Measurements from ENCODE around the gene PPP2R5D. TPM values are rescaled to one million over a fixed set of nuclear protein-coding genes. Genes with fewer than 3 reads are reported as not detected.

Gene PPP2R5D
- total RNA-seq, 1 donor: 47.5 TPM

DNA sequence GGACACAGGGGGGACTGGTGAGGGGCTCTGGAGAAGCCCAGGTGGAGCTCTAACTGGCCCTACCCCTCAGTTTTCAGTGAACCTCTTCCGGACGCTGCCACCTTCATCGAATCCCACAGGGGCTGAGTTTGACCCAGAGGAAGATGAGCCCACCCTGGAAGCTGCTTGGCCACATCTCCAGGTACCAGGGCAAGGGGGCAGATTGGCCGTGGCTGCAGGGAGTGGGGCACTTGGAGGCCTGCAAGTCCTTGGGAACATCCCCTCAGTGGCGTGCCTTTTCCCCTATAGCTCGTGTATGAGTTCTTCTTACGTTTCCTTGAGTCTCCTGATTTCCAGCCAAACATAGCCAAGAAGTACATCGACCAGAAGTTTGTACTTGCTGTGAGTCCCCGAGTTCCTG is 22.8 kb downstream of the PPP2R5D start:
- H3K4me3 ChIP-seq (ENCODE audit: low read depth, low read length): no peak overlapping the region
- no peak for DNase-seq (ENCODE audit: low read depth)
- TF ChIP-seq, protein P1, sequence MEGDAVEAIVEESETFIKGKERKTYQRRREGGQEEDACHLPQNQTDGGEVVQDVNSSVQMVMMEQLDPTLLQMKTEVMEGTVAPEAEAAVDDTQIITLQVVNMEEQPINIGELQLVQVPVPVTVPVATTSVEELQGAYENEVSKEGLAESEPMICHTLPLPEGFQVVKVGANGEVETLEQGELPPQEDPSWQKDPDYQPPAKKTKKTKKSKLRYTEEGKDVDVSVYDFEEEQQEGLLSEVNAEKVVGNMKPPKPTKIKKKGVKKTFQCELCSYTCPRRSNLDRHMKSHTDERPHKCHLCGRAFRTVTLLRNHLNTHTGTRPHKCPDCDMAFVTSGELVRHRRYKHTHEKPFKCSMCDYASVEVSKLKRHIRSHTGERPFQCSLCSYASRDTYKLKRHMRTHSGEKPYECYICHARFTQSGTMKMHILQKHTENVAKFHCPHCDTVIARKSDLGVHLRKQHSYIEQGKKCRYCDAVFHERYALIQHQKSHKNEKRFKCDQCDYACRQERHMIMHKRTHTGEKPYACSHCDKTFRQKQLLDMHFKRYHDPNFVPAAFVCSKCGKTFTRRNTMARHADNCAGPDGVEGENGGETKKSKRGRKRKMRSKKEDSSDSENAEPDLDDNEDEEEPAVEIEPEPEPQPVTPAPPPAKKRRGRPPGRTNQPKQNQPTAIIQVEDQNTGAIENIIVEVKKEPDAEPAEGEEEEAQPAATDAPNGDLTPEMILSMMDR (IDR thresholded peaks at IDR 0.05; ENCODE audit: insufficient read depth, low read depth, low read length): no peak

DNA sequence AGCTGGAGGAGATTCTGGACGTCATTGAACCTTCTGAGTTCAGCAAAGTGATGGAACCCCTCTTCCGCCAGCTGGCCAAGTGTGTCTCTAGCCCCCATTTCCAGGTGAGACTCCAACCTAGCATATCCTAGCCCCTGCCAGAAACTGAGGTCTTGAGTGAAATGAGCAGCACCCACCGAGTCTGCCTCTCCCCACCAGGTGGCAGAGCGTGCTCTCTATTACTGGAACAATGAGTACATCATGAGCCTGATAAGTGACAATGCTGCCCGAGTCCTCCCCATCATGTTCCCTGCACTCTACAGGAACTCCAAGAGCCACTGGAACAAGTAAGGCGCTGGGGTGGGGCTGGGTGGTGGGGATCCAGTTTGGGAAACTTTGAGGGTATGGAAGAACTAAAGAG is 24.8 kb downstream of the PPP2R5D start:
- DNase-seq (ENCODE audit: low read depth): peak; percentile 24
- no peak overlapping the region for H3K4me3 ChIP-seq (ENCODE audit: low read depth, low read length)
- TF ChIP-seq, protein P1 (IDR thresholded peaks at IDR 0.05; ENCODE audit: insufficient read depth, low read depth, low read length): peak; percentile 49

DNA sequence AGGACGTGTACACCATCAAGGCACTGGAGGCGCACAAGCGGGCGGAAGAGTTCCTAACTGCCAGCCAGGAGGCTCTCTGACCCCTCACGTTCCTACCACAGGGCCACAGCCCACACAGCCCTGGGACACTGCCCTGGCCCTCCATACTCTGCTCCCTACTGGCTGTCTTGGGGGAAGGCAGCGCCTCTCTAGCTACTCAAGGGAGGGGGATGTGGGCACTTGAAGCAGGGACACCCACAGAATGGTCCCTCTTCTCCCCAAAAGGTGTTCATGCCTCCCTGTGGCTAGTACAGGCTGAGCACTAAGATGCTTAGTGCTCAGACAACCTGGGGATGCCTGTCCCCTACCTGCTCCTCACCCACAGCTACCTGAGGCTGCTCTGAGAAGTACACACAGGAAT is 26.8 kb downstream of the PPP2R5D start:
- H3K4me3 ChIP-seq (ENCODE audit: low read depth, low read length): no peak overlapping the region
- no peak for DNase-seq (ENCODE audit: low read depth)
- TF ChIP-seq, protein P1 (IDR thresholded peaks at IDR 0.05; ENCODE audit: insufficient read depth, low read depth, low read length): no peak

DNA sequence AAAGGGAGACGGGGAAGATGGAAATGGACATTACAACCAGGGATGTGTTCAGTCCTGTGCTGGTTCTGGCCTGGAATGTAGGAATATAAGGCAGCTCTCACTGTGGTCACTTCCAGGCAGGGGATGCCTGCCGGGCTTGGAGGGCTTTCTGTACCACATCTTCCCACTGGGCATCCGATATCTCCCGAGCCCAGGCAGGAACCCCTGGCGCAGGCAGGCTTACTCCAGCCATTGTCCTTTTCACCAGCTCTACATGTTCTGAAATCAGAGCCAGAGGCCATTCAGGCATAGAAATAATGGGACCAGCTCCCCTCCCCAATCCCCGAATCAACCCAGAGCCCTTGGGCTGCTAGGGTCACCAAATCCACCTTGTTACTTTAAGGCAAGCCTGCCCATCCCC is 28.0 kb downstream of the PPP2R5D start:
- TF ChIP-seq, protein P1 (IDR thresholded peaks at IDR 0.05; ENCODE audit: insufficient read depth, low read depth, low read length): no peak
- no peak overlapping the region for H3K4me3 ChIP-seq (ENCODE audit: low read depth, low read length)
- DNase-seq (ENCODE audit: low read depth): no peak

DNA sequence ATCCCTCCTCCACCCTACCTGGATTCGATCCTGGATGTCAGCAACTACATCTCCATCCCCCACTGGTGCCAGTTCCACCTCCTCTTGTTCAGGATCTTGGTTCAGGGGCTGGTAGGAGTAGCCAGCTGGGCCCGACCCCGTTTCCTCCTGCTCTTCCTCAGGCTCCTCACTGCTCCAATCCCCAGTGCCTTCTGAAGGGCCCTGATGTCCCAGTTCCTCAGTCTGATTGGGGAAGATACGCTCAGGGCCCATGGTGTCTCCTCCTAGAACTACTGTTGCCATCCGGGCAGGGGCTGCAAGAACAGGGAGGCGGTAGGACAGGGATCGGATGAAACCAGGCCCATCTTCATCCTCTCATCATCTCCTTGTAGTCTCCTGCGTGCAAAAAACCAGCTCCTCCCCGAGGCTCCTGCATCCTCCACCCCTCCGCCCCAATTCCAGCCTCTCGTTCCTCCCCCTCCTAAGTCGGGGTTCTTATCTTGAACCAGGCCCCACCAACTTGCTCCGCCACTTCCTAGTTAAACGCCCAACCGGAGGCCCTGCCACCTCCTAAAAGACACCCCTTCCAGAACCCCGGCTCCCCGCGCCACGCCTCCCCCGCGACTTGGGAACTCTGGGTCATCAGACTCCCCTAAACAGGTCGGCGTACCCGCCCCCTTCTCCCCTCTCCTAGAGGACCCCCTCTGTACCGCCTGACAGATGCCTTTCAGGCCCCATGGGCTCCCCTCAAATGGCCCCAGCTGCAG is 28.9 kb downstream of the PPP2R5D start:
- TF ChIP-seq, protein P1 (IDR thresholded peaks at IDR 0.05; ENCODE audit: insufficient read depth, low read depth, low read length): no peak
- H3K4me3 ChIP-seq (ENCODE audit: low read depth, low read length): peak overlapping the region; percentile 84
- peak; percentile 42 for DNase-seq (ENCODE audit: low read depth)

DNA sequence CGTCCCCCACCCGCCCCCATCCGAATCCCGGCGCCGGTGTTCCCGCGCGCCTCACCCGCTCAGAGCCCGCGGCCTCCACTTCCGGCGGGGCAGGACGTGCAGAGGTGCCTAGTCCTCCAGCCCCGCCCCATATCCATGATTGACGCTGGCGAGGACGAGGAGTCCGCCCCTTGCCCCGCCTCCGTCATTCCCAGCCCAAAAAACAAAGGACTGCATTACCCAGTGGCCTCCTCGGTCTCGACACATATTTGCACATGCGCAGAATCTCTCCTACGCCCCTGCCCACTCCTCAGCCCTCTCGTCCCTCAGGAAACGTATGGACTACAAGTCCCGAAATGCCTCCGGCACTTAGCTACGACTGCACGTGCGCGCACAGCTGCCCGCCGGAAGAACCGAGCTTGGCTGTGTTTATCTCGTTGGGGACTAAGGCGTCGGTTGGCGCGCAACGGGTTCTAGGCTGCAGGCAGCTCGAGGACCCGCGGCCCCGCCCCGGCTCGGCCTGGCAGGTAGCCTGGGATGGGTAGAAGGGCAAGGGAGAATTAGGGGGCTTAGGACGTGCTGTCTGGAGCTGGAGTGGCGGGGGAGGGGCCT is 29.6 kb downstream of the PPP2R5D start, which contains the start of the genes KLHDC3 and MEA1:
KLHDC3 (plus strand) TSS at position 407 of the 591 bp plus-strand sequence. CDS start 2,944 bp downstream, outside the sequence.
MEA1 (minus strand) TSS at position 104 of the 591 bp plus-strand sequence. CDS start 133 bp downstream, outside the sequence.
- peak; percentile 100 for DNase-seq (ENCODE audit: low read depth)
- peak within 1 kb of the TSS; percentile 97 for H3K4me3 ChIP-seq (ENCODE audit: low read depth, low read length)
- TF ChIP-seq, protein P1 (IDR thresholded peaks at IDR 0.05; ENCODE audit: insufficient read depth, low read depth, low read length): no peak

All from fibroblast of villous mesenchyme (primary cell).